Activated T-cell treated with anti-CD3 and anti-CD28 coated beads for 24 hours (primary cell): ENCODE measurements around the gene RBM4B.
"Not testable (repeated sequence)": the region's sequence is repeated elsewhere in the genome, so short reads cannot be mapped to it uniquely, and the experiment has no call there.

Experiments
- DNase-seq: peaks from one replicate; pipeline ENCODE4 v3.0.0-alpha.2; 2020; ENCODE audit warnings: low read depth

The RBM4B gene

GRCh38 chr11:66641834-66642233, 35.9 kb downstream of the RBM4B start:
- no peak for DNase-seq

DNA sequence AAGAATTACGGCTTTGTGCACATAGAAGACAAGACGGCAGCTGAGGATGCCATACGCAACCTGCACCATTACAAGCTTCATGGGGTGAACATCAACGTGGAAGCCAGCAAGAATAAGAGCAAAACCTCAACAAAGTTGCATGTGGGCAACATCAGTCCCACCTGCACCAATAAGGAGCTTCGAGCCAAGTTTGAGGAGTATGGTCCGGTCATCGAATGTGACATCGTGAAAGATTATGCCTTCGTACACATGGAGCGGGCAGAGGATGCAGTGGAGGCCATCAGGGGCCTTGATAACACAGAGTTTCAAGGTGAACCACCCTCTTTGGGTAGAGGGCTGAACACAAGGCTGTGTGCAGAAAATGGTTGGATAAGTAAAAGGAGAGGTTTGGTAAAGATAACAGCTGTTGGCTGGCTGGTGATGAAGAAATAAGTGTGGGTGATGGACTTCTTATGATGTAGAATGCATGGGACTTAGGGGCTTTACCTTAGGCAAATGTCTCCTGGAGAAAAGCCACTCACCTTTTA, 37.8 kb downstream of the RBM4B start:
- not testable (repeated sequence) for DNase-seq

DNA sequence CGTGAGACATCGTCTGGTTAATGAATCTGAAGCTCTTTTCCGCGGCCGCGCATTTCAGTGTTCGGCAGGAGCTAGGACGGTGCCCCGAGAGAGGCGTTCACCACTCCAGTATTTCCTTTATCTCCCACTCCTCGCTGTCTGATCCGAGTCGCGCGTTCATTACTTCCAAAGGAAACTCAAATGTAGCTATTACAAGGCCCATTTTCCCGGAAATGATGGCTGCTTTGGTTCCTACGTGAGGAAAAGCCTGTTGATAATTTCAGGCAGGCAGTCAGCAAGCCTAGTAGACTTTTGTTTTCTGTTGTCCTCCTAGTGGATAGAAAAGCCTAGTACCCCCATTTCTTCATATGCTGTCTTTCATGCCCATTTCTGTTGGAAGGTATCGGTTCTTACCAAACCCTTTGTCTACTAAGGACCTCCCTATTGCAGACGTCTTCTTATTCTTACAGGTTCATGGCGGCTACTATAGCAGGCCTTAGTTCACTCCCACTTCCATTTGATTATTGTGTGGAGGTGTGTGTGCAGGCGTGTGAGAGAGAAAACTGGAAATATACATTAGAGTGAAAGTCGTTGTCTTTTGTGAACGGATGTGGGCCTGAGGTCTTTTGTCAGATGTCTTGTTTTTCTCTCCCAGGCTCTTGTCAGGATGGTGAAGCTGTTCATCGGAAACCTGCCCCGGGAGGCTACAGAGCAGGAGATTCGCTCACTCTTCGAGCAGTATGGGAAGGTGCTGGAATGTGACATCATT, 38.4 kb downstream of the RBM4B start:
- no peak for DNase-seq

- DNase-seq: peak; percentile 96
Measured at GRCh38 chr11:66638177-66639065, 39.3 kb downstream of the RBM4B start, which contains the start of gene RBM4. RBM4 (plus strand) TSS chr11:66638703; CDS start chr11:66639712, 1,009 bp downstream.

DNA sequence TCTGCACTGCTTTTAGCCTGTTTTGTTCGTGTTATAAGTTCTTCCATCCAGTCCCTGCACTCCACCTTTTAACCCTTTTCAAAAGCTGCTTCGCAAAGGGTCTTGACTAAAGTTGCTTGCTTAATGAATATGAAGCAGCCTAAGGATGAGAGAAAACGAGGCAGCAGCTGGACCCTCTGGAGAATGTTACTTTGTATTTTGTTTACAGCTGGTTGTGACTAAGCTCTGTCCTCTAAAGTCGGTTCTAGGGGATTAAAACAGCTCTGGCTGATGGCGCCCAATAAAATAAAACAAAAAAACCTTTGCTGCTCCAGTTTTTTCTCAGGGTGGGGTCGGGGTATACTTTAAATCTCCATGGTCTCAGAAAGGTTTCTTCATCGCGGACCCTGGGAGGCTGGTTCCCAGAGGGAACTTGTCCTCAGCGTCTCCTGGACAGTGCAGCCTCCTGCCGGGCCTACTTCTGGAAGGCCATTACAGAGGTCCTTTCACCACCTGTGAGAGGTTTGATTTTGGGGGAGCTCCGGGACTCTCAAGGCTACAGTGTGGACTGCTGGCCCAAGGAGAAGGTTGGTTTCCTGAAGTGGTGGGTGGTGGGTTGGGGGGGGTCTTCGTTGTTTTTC, 40.0 kb downstream of the RBM4B start:
- DNase-seq: no peak

DNA sequence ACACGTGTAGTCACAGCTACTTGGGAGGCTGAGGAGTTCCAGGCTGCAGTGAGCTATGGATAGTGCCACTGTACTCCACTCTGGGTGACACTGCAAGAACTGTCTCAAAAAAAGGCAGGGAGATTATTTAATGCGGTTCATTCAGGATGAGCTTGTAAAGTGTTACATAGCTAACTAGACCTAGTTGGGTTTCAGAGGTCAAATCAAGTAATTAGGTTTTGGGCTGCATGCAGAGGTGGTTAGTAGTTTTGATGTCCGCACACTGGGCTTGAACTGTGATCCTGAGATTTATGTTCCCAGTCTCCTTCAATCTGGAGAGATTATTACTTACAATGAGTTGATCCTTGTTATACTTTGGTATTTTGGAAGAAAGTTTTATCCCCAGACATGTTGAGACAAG, 41.3 kb downstream of the RBM4B start:
- no peak for DNase-seq

- no peak for DNase-seq
Measured at GRCh38 chr11:66632952-66633351, 44.7 kb downstream of the RBM4B start.

DNA sequence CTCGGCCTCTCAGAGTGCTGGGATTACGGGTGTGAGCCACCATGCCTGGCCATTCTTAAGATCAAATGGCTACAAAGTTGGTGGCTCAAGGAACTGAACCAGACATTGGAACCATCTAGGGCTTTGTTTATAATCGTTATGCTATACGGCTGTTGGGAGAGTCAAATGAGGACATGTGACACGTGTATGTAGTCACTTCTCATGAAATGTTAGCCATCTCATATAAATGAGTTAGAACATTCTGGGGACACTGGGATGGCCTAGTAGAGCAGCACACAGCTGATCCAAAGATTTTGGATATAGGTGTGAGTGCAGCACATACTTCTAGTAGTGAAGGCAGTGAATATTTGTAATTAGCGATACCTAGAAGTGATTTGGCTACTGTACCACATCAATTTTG, 45.8 kb downstream of the RBM4B start:
- DNase-seq: no peak

DNA sequence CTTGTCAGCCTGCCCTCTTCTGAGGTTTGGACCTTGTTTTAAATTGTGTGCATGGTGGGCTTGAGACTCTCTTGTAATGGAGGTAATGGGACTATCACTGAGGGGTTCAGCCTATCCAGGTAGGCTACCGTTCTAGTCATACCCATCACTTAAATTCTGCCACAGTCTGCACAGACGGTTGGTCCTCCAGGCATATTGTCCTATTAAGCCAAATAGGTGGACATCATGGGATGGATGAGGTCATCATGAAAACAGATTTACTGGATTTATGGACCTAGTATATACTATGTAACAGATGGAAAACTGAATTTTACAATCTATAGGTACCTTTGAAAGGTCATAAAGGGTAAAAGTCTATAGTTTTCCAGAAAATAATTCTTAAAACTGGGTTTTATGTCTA, 48.3 kb downstream of the RBM4B start:
- no peak for DNase-seq

DNA sequence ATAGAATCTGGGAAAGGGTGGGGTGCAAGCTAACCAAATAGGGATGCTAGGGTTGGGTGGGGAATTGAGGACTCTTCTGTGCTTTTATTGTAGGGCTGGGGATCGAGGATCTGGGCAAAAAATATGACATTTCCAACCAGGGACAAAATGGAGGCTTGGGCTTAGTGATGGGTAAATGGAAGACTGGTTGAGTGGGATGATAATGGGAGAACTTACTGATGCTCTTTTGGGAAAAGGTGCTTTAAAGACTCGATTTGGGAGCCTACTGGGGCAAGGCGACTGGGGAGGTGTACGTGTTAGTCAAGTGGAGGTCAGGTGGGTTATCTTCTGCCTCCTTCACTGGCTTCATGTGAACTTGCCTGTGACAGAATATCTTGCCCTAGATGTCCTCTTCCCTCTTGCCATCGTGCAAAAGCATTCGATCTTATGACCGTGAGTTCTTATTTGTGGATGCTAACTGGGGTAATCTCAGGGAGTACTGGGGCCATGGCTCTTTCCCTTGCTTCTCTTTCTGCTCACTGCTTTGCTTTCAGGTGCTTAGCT, 49.6 kb downstream of the RBM4B start:
- no peak for DNase-seq

- DNase-seq: no peak
Measured at GRCh38 chr11:66626926-66627325, 50.8 kb downstream of the RBM4B start.

- no peak for DNase-seq
Measured at GRCh38 chr11:66626382-66626781, 51.3 kb downstream of the RBM4B start.

DNA sequence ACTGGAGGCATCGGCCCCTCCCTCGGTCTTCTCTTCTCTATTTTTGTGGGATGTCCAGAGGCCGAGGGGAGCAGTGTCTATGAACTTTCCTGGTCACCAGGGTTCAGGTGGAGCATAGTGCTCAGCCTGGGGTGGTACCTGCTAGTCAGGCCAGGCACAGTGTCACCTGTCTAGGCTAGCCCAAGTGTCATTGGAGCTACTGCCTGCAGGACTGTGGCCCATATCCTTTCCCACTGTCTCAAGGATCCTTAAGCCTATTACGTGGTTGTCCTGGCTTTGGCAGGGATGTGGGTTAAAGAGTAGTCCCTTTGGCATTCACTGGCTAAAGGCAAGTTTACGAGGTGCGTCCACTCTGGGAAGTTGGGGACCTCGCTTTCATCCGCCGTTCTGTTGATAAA, 51.9 kb downstream of the RBM4B start:
- no peak for DNase-seq

DNA sequence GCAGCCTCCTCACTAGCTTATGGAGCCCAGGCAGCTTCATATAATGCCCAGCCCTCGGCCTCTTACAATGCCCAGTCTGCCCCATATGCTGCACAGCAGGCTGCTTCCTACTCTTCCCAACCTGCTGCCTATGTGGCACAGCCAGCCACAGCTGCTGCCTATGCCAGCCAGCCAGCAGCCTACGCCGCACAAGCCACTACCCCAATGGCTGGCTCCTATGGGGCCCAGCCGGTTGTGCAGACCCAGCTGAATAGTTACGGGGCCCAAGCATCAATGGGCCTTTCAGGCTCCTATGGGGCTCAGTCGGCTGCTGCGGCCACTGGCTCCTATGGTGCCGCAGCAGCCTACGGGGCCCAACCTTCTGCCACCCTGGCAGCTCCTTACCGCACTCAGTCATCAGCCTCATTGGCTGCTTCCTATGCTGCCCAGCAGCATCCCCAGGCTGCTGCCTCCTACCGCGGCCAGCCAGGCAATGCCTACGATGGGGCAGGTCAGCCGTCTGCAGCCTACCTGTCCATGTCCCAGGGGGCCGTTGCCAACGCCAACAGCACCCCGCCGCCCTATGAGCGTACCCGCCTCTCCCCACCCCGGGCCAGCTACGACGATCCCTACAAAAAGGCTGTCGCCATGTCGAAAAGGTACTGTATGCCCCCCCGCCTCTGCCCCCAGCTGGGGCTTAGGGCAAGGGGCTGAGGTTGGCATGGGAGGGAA, 52.5 kb downstream of the RBM4B start:
- no peak for DNase-seq

- DNase-seq: no peak
Measured at GRCh38 chr11:66624450-66624849, 53.2 kb downstream of the RBM4B start.

GRCh38 chr11:66619080-66619554, 58.6 kb downstream of the RBM4B start:
- no peak for DNase-seq

GRCh38 chr11:66617155-66617834, 60.4 kb downstream of the RBM4B start:
- DNase-seq: no peak

DNA sequence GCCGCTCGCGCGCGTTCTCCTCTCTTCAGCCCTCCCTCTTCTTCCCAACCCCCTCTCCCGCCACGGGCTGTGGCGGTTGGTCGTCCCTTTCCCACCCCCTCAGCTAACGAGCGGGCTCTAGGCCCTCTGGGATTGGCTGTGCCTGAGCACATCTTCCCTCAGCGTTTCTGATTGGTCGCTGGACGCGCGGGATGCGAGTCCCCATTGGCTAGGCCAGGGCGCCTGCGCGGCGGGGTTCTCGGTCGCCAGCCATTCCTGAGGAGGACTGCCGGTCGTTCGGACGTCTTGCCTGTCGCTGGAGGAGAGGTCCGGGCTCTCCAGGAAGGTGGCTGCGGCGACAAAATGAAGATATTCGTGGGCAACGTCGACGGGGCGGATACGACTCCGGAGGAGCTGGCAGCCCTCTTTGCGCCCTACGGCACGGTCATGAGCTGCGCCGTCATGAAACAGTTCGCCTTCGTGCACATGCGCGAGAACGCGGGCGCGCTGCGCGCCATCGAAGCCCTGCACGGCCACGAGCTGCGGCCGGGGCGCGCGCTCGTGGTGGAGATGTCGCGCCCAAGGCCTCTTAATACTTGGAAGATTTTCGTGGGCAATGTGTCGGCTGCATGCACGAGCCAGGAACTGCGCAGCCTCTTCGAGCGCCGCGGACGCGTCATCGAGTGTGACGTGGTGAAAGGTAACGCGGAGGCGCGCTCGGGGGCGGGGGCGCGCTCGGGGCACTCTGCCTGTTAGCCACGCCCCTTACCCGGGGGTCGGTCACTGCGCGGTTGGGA, 61.1 kb downstream of the RBM4B start, which contains the start of gene RBM14:
Gene RBM14, plus strand, starts transcription at position 252 of the 776 bp plus-strand sequence. Its CDS starts 91 bp downstream, at position 343.
- peak; percentile 98 for DNase-seq
